A673 (cell line): ENCODE measurements around the gene CIAPIN1.

Experiments used
- EZH2 ChIP-seq: fragments of 200-600 bp; sonication (generic); IDR thresholded peaks from 2 replicates; pipeline ENCODE4 v1.6.1; 2017; ENCODE audit warnings: borderline replicate concordance, low read depth, mild to moderate bottlenecking, mixed read lengths, antibody characterized with exemption, low read length; ENCODE audit not compliant: poor library complexity, severe bottlenecking
- TF ChIP-seq, protein P1 (sequence below): fragments of 300-800, 200-600 bp; sonication (generic); conservative IDR thresholded peaks from 2 replicates; pipeline ENCODE4 v1.5.1; 2017; ENCODE audit warnings: low read depth, mild to moderate bottlenecking, antibody characterized with exemption, low read length, moderate library complexity, mixed read lengths

DNA sequence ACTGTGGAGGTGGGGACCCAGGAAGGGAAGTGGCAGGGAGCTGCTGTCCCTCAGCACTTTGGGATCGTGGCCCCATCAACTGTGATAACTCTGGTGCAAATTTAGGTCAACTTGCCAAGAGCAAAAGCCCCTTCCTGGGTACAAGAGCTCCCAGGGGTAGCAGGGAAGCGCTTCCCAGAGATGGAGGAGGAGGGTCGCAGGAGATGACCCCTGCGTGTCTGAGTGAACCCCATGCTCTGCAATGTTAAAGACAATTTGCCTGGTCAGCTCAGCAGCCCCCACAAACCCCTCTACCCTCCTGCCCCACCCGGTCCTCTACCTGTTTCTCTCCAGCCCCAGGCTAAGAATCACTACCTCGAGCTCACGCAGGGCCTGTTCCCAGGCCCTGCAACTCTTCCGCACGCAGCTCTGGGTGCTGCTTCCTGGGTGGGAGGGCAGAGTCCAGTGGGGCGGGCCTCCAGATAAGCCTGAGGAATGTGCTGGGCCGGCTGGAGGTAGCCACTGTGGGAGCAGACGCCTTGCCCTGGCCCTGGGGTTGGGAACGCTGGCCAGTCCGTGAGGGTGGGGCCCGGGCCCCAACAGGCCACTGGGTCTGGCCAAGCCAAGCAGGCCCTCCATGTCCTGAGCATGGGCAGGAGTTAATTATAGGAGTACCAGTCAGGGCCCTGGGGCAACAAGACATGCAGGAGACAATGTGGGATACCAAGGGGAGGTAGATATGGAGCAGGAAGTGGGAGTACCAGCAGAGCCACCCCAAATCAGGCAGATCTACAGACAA lies 33.0 kb upstream of the CIAPIN1 start:
- TF ChIP-seq, protein P1, sequence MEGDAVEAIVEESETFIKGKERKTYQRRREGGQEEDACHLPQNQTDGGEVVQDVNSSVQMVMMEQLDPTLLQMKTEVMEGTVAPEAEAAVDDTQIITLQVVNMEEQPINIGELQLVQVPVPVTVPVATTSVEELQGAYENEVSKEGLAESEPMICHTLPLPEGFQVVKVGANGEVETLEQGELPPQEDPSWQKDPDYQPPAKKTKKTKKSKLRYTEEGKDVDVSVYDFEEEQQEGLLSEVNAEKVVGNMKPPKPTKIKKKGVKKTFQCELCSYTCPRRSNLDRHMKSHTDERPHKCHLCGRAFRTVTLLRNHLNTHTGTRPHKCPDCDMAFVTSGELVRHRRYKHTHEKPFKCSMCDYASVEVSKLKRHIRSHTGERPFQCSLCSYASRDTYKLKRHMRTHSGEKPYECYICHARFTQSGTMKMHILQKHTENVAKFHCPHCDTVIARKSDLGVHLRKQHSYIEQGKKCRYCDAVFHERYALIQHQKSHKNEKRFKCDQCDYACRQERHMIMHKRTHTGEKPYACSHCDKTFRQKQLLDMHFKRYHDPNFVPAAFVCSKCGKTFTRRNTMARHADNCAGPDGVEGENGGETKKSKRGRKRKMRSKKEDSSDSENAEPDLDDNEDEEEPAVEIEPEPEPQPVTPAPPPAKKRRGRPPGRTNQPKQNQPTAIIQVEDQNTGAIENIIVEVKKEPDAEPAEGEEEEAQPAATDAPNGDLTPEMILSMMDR, result no peak
- no peak for TF ChIP-seq EZH2
